HG03097 (cell line): ENCODE results near the gene GLIPR1L2.
"Not testable (repeated sequence)": the region's sequence is repeated elsewhere in the genome, so short reads cannot be mapped to it uniquely, and the experiment has no call there.

Experiments
- ATAC-seq: cut with Tn5 transposase; IDR thresholded peaks from one replicate; pipeline ENCODE4 v1.9.1; 2021; ENCODE audit not compliant: unreplicated experiment, low FRiP score

Gene GLIPR1L2

DNA sequence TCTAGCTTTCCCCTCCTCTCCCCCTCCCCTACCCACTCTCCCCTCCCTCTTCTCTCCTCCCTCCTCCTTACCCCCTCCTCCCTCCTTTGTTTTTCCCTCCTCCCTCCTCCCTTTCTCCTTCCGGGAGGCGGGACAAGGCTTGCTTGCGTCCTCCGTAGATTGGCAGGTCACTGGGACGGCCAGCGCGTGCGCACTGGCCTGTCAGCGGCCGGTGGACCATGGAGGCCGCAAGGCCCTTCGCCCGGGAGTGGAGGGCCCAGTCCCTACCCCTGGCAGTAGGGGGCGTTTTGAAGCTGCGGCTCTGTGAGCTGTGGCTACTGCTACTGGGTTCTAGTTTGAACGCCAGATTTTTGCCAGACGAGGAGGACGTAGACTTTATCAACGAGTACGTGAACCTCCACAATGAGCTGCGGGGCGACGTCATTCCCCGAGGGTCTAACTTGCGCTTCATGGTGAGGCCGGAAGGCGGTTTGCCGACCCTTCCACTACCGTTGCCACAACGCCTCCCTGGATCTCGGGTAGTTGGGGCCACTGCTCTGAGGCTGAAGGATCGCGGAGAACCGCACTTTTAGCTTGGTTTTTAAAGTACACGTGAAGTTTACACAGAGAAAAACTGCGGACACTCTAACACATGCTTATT lies at the start of gene GLIPR1L2:
TSS of gene GLIPR1L2 (plus strand) at position 191 of the 640 bp plus-strand sequence. CDS start at position 219, 28 bp downstream.
- peak; percentile 97 for ATAC-seq

DNA sequence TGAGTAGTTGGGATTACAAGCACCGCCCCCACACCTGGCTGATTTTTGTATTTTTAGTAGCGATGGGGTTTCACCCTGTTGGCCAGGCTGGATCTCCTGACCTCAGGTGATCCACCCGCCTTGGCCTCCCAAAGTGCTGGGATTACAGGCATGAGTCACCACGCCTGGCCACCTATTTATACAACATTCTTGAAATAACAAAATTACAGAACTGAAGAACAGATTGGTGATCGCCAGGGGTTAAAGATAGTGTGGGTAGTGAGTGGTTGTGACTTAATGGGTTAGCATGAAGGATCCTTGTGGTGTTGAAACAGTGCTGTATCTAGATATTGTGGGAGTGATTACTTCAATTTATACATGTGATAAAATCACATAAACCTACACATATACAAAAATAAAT lies 49.0 kb upstream of the GLIPR1L2 start:
- ATAC-seq: no peak

DNA sequence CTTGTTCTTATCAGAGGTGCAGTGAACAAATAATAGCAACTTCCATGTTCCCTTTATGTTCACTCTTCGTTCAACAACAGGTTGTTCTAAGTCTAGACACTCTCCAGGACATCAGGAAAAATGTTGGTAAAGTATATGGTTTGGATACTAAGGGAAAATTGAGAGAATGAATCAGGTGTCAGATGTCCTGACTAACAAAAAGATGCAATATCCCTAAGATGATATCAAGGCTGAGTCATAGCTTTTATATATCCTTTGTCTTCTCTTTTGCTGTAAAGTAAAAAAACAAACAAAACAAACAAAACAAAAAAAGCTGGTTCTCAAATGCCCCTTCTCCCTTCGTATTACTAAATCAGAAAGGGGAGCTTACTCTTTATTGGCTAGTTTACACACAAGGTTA lies 45.4 kb upstream of the GLIPR1L2 start:
- no peak for ATAC-seq

DNA sequence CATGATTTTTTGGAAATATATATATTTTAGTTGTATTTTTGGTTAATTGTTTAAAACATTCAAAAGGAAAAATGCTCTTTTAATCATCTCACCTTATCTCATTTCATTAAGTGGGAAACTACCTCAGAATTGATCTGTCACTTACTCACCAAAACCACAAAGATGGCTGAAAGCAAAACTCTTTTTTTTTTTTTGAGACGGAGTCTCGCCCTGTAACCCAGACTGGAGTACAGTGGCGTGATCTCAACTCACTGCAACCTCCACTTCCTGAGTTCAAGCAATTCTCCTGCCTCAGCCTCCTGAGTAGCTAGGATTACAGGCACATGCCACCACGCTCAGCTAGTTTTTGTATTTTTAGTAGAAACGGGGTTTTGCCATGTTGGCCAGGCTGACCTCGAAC lies 44.7 kb upstream of the GLIPR1L2 start:
- ATAC-seq: not testable (repeated sequence)

DNA sequence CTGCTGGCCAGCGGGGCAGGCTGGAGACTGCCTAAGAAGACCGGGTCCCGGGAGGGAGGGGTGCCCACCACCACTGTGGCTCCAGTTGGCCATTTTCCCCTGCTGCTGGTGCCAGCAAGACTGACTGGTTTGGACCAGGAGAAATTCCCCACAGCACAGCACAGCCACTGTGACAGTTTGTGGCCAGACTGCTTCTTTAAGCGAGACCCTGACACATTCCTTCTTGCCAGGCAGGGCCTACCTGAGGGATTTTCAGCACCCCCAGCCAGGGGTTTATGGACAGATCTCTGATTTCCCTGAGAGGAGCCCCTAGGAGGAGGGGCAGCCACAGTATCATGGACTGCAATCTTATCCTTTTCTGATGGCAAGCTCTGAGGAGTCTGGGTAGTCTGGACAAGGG lies 40.9 kb upstream of the GLIPR1L2 start:
- ATAC-seq: no peak

DNA sequence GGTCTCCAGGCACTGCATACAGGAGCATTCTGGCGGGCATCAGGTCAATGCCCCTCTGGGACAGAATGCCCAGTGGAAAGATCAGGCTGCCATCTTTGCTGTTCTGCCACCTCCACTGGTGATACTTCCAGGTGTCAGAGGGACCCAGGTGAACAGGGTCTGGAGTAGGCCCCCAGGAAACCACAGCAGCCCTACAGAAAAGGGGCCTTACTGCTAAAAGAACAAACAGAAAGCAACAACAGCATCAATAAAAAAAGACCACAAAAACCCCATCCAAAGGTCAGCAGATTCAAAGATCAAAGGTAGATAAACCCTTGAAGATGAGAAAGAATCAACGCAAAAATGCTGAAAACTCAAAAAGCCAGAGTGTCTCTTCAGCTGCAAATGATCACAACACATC lies 40.5 kb upstream of the GLIPR1L2 start:
- ATAC-seq: no peak

DNA sequence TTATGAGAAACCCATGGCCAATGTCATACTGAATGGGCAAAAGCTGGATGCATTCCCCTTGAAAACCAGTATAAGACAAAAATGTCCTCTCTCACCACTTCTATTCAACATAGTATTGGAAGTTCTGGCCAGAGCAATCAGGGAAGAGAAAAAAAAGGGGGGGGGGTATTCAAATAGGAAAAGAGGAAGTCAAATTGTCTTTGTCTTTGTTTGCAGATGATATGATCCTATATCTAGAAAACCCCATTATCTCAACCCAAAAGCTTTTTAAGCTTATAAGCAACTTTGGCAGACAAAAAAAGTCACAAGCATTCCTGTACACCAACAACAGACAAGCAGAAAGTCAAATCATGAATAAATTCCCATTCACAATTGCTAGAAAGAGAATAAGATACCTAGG lies 36.9 kb upstream of the GLIPR1L2 start:
- ATAC-seq: no peak

DNA sequence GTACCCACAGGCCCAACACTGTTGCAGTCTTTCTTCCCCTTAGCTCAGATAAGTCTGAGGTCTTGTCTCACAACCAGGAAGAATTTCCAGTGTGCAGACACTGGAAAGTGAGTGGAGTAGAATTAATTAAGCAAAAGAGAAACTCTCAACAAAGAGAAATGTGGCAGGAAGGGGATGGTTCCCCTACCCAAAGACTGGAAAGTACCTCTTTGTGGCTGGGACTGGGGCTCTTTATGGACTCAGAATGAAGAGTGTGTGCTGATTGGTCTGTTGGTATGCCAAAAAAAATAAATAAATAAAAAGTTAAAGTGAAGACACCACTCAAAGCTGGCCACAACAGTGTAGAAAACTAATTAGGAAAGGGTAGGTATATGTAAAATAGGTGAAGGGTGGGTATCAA lies 30.0 kb upstream of the GLIPR1L2 start:
- no peak for ATAC-seq

DNA sequence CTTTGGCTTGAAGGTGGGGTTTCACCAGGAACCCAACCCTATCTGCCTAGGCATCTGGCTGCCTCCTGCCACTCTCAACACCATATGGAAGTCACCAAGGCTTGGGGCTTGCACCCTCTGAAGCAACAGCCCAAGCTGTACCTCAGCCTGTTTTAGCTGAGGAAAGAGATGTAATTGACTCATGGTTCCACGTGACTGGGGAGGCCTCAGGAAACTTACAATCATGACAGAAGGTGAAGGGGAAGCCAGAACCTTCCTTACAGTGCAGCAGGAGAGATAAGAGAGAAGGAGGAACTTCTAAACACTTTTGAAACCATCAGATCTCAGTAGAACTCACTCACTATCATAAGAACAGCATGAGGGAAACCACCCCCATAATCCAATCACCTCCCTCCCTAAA lies 29.5 kb upstream of the GLIPR1L2 start:
- ATAC-seq: no peak

DNA sequence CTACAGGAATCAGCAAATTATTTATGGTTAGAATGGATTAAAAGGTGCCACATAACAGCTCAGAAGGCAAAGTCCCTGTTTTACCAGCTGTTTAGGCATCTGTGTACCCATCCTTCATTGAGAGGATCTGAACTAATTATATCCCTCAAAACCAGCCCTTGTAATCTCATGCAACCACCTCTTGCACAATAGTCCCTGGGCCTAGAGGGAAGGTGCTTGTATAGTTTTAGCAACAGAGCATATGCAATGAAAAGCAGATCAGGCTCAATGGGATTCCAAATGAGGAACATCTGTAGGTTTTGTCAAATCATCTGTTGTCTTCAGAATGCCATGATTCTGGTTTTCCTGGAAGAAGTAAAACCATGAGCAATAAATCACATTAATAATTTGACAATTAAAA lies 26.0 kb upstream of the GLIPR1L2 start:
- ATAC-seq: no peak

DNA sequence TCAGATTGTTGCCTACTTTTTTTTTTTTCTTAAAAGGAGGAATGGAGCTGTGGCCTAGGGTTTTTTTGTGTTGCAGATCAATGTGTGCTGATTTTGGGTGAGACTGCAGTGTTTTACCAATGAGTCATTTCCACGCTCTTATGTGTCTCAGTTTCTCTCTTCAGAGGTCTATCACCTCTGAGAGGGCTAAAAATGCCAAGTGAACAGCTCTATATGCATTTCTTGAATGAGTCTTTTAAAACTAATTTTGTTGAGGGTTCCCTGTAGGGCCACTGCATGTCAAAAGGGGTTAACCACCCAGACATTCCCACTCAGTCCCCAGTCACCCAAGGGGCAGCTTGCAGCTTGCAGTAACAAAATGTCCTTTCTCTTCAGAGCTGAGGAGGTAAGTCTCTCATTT lies 24.3 kb upstream of the GLIPR1L2 start:
- no peak for ATAC-seq

DNA sequence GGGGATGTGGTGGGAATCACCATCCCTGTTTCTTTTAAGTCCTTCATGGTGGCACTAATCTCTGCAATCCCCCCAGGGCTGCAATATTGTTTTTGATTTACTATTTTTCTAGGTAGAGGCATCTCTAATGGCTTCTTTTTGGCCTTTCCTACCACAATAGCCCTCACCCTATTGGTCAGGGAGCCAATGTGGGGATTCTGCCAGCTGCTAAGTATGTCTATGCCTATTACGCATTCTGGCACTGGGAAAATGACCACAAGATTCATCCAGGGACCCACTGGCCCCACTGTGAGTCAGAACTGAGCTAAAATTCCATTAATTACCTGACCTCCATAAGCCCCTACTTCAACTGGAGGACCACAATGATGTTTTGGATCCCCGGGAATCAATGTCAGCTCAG lies 15.9 kb upstream of the GLIPR1L2 start:
- no peak for ATAC-seq

DNA sequence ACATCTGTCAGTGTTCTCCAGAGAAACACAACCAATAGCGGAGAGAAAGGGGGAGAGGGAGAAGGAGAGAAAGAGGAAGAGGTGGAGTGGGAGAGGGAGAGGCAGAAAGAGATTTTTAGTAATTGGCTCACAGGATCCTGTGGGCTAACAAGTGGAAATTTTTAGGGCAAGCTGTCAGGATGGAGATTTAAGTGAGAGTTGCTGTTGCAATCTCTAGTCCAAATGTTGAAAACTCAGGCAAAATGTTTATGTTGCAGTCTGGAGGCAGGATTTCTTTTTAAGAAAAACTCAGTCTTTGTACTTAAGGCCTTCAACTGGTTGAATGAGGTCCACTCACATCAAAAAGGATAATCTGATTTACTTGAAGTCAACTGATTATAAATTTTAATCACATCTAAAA lies 12.5 kb upstream of the GLIPR1L2 start:
- no peak for ATAC-seq

DNA sequence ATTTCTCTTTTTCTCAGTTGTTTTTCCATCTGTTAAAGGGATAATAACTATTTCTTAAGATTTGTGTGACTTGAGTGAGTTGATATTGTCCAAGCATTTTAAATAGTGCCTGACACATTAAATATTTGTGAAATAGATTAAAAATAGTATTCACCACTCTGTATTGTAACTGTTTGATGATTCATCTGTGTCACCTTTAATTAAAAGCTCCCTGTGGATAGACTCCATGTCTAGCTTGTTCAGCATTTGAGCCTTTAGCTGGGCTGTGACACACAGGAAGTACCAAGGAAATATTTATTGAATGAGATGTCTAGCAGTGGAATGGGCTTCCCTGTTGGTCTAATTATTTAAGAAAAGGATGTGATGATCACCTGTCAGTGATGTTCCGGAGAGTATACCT lies 1.8 kb upstream of the GLIPR1L2 start:
- no peak for ATAC-seq

DNA sequence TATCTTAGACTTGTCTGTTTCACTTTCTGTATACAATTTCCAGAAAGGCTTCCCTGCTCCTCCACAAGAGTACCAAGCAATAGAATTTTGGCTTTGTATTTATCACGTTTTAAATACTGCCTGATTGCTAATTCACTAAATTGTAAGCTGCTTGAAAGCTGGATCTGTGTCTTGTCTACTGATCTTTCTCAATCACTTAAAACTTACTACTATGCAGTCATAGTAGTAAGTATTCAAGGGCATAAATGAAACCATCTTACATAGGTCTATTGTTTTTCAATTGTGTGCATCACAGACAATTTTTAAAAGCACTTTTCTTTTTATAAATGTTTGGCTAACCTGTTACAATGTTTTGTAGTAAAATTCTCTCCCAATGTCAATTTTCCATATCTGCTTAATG lies 1.2 kb upstream of the GLIPR1L2 start:
- ATAC-seq: no peak

DNA sequence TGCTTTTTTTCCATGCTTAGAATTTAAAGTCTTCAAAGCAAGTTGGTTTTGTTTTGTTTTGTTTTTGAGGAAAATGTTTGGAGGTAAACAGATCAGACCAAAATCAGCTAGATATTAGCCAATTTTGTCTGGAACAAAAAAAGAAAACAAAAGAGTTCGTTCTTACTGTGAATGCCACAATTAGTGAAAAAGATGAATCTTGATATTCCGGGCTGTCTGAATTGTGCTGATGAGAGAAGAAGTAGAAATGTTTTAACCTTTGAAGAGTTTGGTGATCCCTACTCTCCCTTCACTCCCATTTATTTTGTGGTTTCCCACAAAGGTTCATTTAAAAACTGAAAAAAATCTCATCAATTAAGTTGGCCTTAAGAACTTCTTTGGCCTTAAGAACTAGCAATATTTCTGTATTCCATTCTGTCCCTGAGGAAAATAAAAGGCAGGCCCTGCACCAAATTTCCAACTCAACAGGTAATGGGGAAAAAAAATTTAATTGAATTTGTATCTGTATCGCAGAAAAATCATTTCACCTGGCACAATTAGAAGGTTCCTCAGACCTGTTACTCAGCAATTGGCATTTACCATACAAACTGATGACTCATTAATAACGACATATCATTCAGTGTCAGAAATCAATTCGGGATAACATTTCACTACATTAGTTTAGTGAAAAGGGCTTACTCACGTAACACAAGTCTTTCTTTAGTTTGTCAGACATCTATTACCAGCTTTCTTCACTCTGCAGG lies 562 bp upstream of the GLIPR1L2 start:
- peak; percentile 3 for ATAC-seq

DNA sequence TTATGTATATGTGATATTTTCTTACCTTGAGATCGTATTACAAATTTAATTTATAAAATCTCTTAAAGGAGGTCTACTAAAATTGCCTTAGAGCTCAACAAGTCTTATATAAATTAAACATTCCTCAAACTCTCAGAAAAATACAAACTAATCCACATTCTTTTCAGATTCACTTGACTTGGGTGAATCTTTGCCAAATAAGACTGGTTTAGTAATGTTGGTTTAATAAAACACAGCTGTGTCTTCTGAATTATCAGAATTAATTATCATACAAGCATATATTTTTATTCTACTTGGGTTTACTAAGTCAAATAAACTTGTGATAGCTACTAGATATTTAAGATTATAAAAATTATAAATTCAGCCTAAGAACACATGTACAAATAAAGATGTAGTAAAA lies 13.3 kb downstream of the GLIPR1L2 start:
- no peak for ATAC-seq

DNA sequence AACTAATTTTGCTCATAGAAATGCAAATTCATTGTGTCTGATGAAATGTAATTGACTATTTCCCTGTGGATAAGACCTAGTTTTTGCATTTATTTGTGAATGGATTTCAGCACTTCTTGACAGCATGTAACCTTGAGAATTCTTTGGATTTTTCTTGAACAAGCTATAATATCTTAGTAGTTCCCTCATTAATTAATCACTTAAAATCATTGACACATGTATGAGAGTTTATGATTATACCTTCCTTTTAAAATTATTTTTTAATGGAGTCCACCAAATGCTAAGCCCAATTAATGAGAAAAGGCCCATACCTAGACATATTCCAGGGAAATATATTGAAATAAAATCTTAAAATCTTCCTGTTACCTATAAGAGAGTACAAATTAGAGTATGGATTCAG lies 16.8 kb downstream of the GLIPR1L2 start:
- ATAC-seq: no peak

DNA sequence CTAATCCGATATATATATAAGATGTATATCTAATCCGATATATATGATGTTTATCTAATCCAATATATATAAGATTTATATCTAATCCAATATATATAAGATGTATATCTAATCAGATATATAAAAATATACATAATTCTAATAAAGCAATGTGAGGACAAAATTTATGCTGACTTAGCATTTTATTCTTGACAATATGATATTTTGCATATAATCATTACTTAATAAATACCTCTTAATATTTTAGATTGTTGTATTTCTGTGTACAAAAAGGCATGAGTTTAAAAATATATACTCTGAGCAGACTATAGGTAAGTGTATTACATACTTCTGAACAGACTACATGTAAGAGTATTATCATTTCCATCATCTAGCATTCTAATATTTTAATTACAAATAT lies 18.9 kb downstream of the GLIPR1L2 start:
- ATAC-seq: no peak

DNA sequence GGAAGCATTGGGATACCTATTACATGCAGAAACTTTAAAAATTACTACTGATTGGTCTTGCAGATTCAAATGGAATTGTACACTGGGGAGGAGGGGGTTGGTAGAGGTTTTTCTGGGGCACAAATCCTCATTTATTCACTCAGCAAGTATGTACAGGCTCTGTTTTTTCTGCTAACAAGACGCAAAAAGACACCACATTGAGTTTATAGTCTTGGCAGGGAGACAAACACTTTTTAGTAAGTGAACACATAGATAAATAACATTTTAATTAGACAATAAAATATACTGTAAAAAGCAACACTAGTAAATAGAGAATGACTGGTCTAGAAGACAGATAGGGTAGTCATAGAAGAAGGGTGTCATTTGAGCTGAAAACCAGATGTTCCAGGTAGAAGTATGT lies 23.8 kb downstream of the GLIPR1L2 start:
- no peak for ATAC-seq

DNA sequence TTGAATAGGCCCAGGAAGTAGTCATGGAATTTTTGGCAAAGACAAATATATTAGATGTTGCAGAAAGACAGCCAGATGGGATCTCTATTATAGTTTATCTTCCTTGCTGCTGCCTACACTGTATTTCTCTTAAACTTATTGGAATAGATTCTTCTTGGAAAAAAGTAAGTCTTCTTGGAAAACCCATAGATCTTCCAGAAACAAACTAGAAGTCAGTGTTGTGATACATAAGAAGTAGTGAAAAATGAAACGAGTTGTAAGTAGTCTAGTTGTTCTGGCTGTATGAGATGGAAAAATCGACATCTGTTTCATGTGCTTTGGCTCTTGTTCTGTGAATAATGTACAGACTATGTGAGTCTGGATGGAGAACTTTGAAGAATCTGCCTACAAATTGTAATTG lies 29.0 kb downstream of the GLIPR1L2 start:
- no peak for ATAC-seq

DNA sequence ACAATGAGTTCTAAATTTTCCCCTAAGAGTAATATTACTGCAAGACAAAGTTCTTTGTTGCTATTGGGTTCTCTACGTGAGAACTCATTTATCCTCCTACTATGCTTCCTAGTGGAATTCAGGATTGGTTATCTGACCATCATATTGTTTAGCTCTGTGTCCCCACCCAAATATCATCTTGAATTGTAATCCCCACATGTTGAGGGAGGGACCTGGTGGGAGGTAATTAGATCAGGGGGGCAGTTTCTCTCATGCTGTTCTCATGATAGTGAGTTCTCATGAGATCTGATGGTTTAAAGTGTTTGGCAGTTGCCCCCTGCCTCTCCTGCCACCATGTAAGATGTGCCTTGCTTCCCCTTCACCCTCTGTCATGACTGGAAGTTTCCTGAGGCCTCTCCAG lies 36.6 kb downstream of the GLIPR1L2 start:
- no peak for ATAC-seq
